GM13976 (cell line): ENCODE results near the gene TNFRSF17.
"Not testable (repeated sequence)": the region's sequence is repeated elsewhere in the genome, so short reads cannot be mapped to it uniquely, and the experiment has no call there.

ENCODE experiments used
- DNase-seq: peaks from one replicate; pipeline ENCODE4 v3.0.0; 2012; ENCODE audit warnings: low spot score
- CTCF ChIP-seq: IDR thresholded peaks from 2 replicates; pipeline ENCODE4 v1.5.1; 2012; ENCODE audit warnings: borderline replicate concordance, mild to moderate bottlenecking; ENCODE audit not compliant: insufficient read depth; ENCODE audit errors: extremely low read depth, missing control alignments, control extremely low read depth
- in situ Hi-C: fragments of 300-500 bp; cut with MboI; formaldehyde crosslinking; loops from one replicate; pipeline ENCODE4 v1.12.0; 2022; ENCODE audit warnings: low sequenced_read_pairs, mixed read lengths, inconsistent platforms; ENCODE audit not compliant: unreplicated experiment

Gene TNFRSF17

GRCh38 chr16:11964761-11965551 is at the start of gene TNFRSF17:
Gene TNFRSF17 (plus strand): TSS chr16:11965210. CDS start chr16:11965325, 115 bp downstream.
- peak; percentile 64 for DNase-seq
- in situ Hi-C loops = no loop called here
- TF ChIP-seq CTCF = no peak

GRCh38 chr16:11915644-11916523 is 49.1 kb upstream of the TNFRSF17 start, which contains the start of gene GSPT1:
Gene GSPT1 (minus strand): TSS chr16:11915956. CDS start chr16:11915720, 236 bp downstream.
- in situ Hi-C loops = no loop called here
- peak; percentile 10 for TF ChIP-seq CTCF
- peak; percentile 98 for DNase-seq

GRCh38 chr16:11916524-11917285 is 48.3 kb upstream of the TNFRSF17 start:
- no peak for TF ChIP-seq CTCF
- in situ Hi-C loops = no loop called here
- no peak for DNase-seq

GRCh38 chr16:11924046-11924445 is 41.0 kb upstream of the TNFRSF17 start:
- DNase-seq, in situ Hi-C loops: not testable (repeated sequence)

GRCh38 chr16:11927350-11927749 is 37.7 kb upstream of the TNFRSF17 start:
- in situ Hi-C loops = not testable (repeated sequence)

GRCh38 chr16:11941945-11942344 is 23.1 kb upstream of the TNFRSF17 start, which contains the start of gene NPIPB2:
Gene NPIPB2 (minus strand): TSS chr16:11942045. CDS start chr16:11942045, 0 bp downstream.
- DNase-seq, in situ Hi-C loops: not testable (repeated sequence)

More at GRCh38 chr16:11927350-11927749, 37.7 kb upstream of the TNFRSF17 start:
- not testable (repeated sequence) for DNase-seq

- in situ Hi-C loops = no loop called here
- no peak for TF ChIP-seq CTCF
- DNase-seq = no peak
Measured at GRCh38 chr16:11946433-11946832, 18.6 kb upstream of the TNFRSF17 start.
